GM19240 (cell line): ENCODE results near the gene ARHGAP45.

Experiments used
- DNase-seq: peaks from one replicate; pipeline ENCODE4 v3.0.0; 2011; ENCODE audit warnings: low spot score; ENCODE audit not compliant: insufficient read length

Gene ARHGAP45

DNA sequence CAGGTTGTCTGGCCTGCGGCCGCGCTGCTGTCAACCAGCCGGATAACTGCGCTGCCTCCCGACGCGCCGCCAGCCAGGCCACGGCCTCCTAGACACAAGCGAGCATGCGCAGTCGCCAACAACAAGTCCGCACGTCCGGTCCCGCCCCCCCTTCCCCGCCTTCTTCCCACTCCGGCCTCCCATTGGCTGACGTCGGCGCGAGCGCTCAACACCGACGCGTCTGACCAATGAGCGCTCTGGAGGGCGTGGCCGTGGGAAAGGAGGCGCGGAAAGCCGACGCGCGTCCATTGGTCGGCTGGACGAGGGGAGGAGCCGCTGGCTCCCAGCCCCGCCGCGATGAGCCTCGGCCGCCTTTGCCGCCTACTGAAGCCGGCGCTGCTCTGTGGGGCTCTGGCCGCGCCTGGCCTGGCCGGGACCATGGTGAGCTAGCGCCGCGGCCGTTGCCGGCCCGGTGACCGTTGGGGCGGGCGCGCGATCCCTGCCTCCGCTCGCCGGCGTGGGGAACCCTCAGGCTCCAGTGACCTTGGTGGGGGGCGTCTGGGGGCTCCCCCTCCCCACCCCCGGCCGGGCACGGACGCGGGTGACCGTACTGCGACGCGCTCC lies 36.8 kb downstream of the ARHGAP45 start, which contains the start of gene GPX4:
GPX4 (plus strand) TSS at position 287 of the 603 bp plus-strand sequence; CDS start at position 337, 50 bp downstream.
- DNase-seq: peak; percentile 100

DNA sequence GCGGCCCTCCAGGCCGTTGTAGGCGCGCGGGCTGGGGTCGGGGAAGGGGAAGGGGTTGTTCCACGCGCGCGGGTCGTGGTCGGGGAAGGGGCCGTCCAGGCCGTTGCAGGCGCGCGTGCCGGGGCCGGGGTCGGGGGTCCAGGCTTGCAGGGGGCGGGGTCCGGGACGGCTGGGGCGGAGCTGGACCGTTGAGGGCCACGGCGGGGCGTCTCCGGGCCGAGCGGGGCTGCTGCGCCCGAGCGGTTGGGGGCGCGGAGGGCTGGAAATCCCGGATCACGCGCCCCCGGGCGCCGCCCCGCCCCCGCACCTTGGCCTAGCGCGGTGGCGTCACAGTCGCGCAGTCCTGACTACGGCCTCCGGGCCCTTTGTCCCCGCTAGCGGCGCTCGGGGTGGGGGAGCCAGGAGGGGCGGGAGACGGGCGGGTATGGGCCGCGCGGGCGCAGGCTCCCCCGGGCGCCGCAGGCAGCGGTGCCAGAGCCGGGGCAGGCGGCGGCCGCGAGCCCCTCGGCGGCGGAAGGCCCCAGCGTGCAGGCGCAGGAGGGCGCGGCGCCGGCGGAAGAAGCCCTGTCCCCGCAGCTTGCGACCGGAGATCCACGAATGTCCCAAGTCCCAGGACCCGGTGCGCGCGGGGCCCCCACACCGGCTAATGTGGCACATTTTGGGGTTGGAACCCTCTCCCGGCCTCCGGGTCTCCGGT lies 37.5 kb downstream of the ARHGAP45 start:
- DNase-seq: peak; percentile 88

DNA sequence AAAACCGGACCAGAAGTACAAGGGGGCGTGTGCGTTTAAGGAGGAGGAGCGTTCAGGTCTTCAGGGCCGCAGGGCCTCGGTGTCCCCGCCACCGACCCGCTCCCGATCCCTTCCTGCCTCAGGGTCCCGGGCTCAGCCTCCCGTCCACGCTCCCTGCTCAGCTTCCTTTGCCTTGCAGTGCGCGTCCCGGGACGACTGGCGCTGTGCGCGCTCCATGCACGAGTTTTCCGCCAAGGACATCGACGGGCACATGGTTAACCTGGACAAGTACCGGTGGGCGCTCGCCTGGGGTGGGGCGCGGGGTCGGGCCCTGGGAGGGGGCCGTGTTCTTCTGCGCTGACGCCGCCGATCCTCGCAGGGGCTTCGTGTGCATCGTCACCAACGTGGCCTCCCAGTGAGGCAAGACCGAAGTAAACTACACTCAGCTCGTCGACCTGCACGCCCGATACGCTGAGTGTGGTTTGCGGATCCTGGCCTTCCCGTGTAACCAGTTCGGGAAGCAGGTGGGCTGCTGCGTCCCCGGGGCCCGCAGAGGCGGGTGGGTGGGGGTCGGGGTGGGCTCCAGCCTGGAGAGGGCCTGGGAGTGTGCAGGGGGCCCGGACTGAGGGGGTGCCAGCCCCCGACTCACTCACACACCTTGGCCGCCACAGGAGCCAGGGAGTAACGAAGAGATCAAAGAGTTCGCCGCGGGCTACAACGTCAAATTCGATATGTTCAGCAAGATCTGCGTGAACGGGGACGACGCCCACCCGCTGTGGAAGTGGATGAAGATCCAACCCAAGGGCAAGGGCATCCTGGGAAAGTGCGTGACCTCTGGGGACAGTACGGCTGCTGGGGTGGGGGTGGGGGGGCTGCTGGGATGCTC lies 38.3 kb downstream of the ARHGAP45 start:
- DNase-seq: peak; percentile 62

DNA sequence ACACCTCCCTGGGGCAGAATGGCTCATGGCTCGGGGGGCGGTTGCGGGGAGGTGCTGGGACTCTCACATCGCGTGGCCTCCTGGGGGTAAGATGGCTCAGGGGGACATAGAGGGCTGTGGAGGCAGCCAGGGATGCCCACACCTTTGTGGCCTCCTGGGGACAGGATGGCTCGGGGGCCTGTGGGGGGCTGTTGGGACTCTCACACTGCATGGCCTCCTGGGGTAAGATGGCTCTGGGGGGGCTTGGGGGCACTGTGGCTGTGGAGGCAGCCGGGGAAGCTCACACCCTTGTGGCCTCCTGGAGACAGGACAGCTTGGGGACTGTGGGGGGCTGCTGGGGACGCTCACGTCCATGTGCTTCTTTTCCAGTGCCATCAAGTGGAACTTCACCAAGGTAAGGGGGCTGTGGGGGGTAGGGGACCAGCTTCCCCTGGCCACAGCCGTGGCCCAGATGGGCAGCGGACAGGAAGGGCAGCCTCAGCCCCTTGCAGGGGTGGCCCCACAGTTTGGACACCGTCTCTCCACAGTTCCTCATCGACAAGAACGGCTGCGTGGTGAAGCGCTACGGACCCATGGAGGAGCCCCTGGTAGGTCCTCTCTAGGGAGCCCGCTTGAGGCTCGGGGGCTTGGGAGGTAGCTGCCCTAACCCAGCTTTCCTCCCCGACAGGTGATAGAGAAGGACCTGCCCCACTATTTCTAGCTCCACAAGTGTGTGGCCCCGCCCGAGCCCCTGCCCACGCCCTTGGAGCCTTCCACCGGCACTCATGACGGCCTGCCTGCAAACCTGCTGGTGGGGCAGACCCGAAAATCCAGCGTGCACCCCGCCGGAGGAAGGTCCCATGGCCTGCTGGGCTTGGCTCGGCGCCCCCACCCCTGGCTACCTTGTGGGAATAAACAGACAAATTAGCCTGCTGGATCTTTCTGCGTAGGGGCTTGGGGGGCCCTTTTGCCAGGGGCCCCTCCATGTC lies 39.2 kb downstream of the ARHGAP45 start:
- no peak for DNase-seq

DNA sequence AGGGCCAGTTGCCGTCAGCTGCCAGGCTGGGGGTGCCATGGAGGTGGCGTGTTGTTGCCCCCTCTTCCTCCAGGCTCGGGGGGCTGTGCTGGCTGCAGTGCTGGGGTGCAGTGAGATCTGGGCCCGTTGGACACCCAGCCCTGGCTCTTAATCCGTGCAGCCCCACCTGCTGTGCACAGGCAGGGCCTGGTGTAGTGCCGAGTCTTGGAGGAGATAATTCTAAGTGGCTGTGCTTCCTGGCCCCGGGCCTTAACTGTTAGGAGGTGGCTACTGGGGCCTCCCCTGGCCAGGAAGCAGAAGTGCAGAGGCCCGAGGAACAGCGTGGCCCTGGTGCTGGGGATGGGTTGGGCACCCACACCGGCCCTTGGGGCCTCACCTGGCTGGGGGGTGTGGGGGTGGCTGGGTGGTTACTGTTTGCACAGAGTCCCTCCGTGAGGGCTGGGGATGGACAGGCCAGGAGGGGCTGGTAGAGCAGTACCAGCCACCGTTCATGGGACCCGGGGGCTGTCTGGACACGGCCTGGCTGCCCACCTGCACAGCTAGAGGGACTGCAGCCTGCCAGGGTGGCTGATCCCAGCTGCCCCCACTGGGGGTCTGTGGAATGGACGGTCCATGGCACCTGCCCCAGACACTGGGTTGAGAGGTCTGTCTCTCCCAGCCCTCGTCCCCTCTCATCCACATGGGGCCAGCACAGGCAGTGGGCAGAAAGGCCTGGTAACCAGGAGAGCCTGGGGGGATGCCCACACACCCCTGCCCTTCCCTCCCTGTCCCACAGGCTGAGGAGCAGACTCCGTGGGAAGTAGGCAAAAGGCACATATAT lies 40.1 kb downstream of the ARHGAP45 start:
- DNase-seq: no peak

DNA sequence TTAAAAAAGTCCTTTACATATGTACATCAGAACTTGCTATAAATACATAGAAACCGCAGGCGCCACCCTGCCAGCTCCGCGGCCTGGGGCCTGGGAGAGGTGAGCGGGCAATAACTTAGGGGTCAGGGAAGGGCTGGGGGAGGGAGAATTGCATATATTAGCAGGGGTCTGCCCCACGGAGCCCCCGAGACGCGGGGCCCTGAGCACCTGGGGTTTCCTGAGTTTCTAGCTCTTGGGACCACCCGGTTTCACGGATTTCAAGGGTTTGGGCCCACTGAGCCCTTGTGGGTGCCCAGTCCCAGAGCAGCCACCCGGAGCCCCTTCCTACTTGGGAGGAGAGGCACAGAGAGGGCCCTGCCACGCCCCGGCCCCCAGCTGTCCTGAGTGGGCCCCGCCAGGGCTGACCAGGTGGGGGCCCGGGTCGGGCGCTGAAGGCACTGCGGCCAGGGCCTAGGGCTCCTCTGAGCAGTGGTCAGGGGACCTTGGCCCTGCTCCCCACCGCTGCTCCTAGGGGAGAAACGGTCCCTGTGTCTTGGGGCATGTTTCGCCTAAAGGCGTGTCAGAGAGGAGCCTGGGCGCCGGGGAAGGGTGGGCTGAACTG lies 40.8 kb downstream of the ARHGAP45 start:
- DNase-seq: no peak

DNA sequence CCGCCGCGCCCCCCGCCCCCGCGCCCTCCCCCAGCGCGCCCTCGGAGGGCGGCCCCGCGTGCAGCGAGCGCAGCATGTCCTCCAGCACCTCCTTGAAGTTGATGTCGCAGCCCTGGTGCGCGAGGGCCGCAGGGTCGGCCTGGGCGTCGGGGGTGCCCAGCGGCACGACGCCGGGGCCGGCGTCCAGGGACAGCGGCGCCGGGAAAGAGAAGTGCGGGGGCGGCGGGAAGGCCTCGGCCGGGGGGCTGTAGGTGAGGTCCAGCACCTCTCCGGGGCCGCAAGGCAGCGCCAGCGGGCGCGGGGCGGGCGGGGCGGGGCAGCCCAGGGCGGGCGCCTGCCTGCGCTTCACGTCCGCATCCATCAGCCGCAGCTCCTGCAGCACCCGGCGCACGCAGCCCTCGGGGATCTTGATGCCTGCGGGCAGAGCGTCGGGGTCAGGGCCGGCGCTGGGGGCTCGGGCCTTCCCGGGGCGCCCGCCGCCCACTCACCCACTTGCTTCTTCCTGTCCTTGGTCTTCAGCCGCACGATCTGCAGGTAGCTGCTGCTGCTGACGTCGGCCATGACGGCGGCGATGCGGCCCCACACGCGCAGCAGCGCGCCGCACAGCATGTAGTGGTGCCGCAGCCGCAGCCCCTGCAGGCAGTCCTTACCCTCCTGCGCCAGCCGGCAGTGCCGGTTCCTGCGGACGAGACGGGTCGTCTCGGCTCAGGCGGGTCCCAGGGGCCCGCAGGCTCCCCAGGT lies 41.5 kb downstream of the ARHGAP45 start:
- DNase-seq: no peak

DNA sequence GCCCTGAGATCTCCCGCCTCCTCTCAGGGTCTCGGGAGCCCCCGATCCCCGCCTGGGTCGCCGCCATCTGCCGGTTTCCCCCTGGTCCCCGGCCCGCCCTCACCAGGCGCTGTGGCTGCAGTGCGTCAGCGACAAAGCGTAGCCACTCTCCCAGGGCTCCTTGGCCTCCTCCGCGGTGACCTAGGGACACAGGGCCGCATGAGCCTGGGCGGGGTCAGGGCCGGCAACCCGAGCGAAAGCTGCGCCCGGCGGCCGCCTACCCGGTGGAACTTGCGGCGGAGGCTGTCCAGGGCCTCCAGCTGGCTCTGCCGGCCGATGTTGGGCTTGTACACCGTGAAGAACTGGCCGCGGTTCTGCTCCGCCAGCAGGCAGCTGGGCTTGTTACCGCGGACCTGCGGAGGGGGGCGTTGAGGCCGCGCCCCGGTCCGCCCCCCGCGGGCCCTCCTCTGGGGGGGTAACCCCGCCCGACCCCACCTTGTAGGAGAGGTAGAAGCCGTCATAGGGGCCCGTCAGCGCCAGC lies 42.1 kb downstream of the ARHGAP45 start:
- DNase-seq: no peak

DNA sequence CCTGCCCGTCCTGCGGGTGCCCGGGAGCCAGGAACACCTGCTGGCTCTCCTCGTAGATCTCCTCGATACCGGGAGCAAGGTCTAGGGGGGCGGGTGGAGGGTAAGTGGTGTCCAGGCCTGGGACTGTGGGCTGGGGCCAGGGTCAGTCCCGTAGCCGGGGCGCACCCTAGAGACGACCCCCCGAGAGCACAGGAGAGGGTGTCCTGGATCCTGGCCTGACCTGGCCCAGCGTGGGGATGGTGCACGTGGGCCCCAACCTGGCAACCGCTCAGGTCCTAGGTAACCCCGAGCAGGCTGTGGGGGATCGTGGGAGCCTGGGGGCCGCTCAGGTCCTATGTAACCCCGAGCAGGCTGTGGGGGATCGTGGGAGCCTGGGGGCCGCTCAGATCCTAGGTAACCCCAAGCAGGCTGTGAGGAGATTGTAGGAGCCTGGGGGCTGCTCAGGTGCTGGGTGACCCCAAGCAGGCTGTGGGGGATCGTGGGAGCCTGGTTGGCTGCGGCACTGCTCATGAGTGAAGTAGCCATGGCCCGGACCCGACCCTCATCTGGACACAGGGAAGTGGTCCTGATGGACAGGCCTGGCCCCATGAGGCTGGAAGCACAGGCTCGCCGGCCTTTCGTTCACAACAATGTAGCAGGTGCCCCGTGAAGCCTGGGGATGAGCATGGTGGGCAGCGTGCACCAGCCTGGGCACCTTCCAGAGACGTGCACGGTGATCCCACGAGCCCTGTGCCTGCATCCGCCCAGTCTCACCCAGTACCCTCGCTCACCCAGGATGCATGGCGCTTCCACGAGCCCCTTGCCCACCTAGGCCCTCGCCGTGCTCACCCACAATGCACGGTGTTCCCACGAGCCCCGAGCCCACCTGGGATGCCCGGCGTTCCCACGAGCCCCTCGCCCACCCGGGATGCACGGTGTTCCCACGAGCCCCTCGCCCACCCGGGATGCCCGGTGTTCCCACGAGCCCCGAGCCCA lies 43.0 kb downstream of the ARHGAP45 start:
- DNase-seq: no peak

DNA sequence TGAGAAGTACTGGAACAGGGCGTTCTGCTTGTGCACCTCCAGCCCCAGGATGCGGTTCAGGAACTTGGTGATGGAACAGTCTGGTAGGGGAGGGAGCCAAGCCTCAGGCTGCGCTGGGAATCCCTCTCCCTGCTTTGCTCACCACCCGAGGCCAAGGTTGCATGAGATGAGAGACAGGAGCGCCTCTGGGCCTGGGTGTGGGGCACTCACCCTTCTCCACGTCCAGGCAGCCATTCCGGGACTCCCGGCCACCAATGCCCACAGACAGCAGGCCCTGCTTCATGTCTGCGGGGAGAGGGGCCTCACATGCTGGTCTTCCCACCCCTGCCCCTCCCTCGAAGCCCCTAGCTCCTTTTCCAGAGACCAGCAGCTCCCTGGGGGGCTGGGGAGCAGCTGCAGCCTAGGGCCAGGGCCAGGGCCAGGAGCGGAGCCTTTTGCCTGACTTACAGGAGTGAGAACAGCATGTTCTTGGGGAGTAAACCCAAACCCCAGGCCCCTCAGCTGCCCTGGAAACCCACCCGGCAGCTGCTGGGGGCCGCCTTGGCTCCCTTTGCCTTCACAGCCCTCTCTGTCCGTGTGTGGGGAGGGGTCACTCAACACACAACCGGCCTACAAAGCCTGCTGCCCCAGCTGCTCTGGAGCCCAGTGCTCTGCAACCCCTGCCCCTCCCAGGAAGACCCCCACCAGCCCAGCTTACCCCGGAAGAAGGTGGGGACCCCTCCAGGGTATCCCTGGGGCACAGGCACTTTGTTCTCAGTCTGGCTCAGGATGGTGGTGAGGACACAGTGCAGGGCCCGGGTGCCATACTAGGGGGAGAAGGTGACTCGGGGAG lies 44.1 kb downstream of the ARHGAP45 start:
- DNase-seq: no peak

DNA sequence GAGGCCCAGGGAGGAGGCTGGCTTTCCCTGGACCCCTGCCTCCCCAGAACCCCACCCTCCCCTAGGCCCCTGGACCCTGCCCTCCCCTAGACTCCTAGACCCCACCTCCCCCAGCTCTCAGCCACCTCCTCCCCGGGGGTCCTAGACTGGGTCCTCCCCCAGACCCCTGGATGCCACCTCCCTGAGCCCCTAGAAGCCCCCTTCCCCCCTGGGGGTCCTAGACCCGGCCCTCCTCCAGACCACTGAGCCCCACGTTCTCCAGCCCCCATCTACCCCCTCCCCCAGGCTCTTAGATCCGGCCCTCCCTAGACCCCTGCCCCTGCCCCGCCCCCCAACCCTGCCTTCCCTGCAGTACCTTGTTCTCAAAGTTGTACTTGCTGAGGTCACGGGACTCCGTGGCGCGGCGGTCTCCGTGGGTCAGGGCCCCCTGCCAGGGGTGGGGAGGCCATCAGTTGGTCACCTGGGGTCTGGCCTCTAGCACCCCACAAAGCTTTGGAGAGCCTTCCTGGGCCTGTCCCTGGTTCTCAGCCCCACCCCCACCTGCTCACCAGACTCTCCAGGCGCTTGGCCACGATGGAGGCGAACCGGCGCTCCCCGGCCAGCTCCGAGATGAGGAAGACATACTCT lies 44.8 kb downstream of the ARHGAP45 start:
- no peak for DNase-seq

DNA sequence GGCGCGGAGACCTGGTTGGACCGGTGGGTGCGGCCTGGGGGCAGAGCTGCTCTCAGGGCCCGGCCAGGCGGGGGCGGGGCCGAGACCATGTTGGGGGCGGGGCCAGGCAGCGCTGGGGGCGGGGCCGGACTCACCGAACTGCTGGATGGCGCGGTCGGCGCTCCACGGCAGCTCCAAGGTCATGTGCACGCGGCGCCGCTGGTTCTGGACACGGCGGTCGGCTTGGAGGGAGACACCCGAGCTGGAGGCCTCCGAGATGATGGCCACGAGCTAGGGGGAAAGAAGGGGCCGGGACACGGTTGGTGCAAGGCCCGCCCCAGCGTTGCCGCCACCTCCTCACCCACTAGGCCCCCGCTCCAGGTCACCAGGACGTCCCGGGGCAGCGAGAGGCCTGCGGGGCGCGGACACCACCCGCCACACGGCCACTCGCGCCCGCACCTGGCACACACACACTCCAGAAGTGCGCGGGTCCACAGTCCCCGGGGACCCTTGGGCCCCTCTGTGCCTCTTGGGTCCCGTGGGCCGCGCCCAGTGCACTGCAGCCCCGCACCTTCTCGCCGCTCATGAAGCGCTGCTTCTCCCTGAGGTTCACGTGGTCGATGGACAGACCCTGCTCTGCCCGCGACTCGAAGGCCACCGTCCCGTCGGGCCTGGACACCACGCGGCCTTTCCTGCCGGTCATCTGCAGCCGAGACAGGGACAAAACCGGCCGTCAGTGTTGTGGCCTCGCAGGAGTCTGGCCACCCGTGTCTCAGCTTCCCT lies 45.5 kb downstream of the ARHGAP45 start:
- no peak for DNase-seq

DNA sequence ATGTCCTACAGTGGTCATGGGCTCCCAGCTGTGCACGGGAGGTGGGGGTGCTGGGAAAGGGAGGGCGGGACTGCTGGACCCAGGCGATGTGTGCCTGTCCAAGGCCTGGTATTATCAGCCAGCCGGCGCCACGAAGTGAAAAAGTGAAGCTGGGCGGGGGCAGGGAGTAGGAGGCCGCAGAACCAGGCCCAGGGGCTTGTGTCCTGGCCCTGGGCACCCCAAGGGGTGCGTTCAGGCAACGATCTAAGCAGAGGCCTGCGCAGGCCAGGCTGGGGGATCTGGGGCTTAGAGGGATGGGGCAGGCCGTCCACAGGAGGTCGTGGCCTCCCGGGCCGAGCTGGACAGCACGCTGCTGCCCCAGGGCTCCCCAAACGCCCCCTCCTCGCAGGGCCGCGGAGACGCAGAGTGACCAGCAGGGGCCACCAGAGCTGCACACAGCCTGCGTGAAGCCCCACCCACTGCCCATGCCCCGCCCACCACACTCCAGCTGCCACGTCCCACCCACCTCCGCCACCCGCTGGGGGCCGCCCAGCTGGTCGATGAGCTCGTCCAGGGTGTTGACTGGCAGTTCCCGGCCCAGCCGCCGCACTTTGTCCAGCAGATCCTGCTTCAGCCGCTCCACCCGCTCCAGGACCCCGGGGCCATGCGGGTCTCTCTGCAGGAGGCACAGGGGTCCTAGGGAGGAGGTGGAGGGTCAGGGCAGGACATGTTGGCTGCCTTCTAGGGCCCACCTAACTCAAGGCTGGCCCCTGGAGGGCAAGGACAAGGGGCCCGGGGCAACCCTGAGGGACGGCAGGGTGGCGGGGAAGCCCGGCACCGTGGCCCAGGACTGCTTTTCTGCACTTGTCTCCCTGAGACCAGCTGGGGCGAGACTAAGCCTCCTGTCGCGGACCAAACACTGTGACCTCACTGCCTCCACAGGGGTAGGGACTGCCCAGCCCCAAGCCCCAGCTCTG lies 46.3 kb downstream of the ARHGAP45 start:
- peak; percentile 99 for DNase-seq

DNA sequence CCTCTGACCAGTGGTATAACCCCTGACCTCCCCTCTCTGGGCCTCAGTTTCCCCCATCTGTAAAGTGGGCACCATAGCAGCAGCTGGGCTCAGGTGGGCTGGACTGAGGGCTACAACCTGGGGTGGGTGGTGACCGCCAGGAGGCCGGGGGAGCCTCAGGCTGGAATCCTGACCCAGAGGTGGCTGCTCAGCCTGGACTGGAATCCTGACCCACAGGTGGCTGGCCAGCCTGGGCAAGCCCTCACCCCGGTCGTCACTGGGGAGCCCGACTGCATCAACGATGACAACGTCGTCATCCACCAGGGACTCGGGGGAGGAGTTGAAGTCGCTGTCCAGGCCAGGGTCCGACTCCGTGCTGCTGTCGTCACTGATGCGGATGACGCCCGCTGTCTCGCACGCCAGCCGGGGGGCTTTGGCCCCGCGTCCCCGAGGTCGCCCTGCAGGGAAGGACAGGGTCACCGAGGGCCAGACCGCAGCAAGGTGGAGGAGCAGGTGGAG lies 47.1 kb downstream of the ARHGAP45 start:
- no peak for DNase-seq
